Measurements from ENCODE around the gene KCNJ9.

GRCh38 chr1:160122978-160123495 lies 41.7 kb downstream of the KCNJ9 start:
- TF ChIP-seq, protein P1, sequence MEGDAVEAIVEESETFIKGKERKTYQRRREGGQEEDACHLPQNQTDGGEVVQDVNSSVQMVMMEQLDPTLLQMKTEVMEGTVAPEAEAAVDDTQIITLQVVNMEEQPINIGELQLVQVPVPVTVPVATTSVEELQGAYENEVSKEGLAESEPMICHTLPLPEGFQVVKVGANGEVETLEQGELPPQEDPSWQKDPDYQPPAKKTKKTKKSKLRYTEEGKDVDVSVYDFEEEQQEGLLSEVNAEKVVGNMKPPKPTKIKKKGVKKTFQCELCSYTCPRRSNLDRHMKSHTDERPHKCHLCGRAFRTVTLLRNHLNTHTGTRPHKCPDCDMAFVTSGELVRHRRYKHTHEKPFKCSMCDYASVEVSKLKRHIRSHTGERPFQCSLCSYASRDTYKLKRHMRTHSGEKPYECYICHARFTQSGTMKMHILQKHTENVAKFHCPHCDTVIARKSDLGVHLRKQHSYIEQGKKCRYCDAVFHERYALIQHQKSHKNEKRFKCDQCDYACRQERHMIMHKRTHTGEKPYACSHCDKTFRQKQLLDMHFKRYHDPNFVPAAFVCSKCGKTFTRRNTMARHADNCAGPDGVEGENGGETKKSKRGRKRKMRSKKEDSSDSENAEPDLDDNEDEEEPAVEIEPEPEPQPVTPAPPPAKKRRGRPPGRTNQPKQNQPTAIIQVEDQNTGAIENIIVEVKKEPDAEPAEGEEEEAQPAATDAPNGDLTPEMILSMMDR (IDR thresholded peaks at IDR 0.05; ENCODE audit: low read length), result no peak
- no peak for TF ChIP-seq EZH2phosphoT487 (IDR thresholded peaks at IDR 0.05; ENCODE audit: low read length)
- TF ChIP-seq EZH2 (optimal IDR thresholded peaks at IDR 0.05; ENCODE audit: low read depth, low read length), result no peak
